GM21423 (cell line): ENCODE data around the gene TLCD5.

Experiments
- ATAC-seq: cut with Tn5 transposase; IDR thresholded peaks from one replicate; pipeline ENCODE4 v1.9.1; 2021; ENCODE audit warnings: mild to moderate bottlenecking, moderate library complexity; ENCODE audit not compliant: unreplicated experiment

The TLCD5 gene

DNA sequence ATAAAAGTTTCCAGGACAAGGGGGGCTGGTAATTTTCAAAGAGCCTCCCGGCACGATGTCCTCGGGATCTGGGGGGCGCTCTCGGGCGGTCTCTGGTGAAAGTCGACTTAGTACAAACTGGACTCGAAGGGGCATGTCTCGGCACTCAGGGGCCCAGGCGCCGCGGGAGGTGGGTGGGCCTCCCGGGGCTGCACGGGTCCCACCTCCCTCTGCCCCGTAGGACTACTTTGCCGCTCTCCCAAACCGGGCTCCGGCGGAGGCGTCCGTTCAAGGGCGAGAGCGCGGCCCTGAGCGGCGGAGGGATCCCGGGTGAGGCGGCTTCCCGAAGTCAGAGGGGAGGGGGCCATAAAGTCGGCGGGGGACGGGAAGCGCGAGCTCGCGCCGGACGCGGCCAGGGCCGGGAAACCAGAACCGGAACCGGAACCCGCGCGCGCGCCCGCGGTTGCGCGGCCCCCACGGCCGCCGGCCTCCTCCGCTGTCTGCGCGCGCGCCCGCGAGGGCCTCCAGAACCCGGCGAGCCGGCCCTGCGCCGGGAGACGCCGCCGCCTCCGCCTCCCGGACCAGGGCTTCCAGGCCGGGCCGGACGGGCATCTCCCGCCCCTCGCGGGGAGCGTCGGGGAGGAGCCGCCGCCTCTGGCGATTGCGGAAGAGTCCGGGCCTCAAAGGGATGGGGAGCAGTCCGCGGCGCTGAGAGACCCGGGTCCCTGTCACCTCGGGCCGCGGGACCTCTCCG, 11.0 kb downstream of the TLCD5 start, which contains the start of gene ARHGEF12:
Gene ARHGEF12 (plus strand): TSS at position 506 of the 733 bp plus-strand sequence. CDS start 831 bp downstream, outside the sequence.
- peak; percentile 54 for ATAC-seq

DNA sequence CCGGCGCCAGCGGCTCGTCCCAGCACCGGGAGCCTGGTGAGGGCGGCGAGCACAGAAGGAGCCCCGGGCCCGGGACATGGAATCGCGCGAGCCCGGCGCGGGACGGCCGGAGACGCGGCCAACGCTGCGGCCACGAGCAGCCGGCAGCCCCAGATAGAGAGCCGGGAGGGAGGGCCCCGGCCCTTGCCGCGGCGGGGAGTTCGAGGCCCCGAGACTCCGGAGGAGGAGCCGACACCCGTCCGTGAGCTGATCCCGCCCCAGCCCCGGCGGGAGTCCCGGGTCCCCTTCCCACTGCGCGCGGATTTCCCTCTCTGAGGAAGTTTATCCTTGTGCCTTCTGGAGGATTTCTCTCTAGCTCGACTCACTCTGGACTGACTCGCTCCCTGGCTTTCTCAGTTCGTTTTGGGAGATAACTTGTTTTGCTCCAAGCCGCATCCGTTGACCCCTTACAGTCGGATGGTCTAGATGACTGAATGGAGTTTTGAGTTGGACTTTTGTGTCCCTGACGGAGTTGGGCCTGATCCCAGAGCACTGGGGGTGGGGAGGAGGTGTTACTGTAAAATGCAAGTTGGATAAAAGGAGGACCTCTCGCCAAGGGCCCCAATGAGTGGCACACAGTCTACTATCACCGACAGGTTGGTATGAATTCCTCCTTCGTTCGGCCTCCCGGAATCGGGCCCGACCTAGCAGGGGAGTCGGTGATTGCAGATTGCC, 11.7 kb downstream of the TLCD5 start:
- ATAC-seq, result peak; percentile 34

DNA sequence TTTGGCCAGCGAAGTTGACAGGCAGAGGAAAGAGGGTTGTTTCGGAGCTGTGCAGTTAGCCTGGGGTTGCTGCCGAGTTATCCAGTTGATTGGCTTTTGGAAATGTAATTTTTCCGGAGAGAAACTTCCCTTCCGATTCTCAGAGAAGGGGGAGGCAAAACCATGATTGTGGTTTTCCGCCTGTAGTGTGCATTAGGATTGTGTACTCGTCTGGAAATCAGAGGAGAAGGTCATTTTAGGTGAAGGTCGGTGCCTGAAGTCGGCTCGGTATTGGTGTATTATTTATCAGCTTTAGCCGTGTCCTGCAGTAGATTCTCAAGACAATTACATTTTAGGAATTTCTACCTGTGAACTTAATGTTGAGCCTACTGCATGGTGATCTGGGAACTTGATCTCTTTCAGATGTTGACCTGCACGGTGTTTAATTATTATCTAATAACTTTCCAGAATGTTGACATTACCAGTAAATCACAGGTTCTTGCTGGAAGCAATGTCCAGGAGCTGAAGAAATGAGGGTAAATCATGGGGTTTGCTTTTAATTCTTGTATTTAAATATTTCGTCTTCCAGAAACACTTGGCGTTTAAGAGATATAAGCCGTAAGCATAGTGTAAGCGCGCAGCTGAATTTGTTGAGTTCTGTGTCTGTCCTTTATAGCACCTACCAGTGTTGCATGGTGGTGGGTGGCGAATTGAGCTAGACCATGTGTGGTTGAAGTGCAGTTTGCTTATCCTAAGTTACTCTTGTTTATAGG, 12.4 kb downstream of the TLCD5 start:
- no peak for ATAC-seq

DNA sequence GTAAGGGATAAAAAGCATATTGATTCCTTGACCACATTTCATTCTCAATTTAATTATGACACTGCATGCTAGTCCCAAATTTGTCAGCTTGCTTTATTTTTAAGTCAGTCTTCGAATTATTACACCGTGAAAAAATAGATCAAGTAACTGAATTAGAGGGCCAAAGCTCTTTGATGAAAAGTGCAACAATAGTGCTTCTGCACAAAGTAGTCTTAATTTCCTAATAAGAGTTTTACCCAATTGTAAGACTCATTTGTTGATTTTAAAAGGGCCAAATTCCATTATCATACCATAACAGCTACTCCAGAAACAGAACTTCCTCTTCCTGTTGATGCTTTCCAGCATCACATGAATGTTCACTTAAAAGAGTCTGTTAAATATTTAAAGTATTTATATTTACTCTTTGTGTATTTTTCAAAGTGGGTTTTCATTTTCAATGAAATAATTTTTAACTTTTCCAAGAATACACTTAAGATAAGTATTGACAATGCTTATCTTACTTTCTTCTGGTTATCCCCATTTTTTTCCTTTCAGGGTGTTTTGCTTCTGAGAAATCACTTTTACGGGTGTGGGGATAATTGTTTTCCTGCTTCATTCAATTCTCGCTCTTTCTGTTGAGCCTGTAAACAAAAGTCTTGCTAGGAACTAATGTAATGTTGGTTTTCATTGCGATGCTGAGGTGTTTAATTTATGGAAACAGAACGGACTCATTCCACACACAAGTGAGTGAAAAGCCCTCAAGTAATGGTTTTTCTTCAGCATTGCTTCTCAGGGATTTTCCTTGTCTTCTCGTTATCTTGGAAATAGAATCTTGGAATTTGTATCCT, 13.2 kb downstream of the TLCD5 start:
- no peak for ATAC-seq

DNA sequence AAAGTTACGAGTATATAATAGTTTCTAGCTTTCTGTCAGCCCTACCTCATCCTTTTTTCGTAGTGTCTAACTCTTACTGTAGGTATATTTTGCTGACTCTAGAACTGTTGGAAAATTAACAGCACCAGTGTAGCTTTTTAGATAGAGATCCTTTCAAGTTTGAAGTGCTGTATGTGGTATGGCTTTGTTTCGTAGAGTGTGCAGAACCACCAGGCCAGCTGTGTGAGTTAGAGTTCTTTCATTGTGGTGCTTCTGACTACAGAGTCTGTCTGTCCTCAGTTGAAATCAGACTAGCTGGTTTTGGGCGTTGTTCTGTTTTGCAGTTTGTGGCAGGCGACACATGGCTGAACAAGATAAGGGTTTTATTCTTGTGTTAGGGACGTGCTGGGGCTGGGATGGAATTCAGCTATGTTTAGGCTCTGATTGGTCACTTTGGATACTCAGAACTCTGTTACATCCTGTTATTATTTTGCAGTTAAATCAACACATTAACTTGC, 14.3 kb downstream of the TLCD5 start:
- ATAC-seq, result no peak

DNA sequence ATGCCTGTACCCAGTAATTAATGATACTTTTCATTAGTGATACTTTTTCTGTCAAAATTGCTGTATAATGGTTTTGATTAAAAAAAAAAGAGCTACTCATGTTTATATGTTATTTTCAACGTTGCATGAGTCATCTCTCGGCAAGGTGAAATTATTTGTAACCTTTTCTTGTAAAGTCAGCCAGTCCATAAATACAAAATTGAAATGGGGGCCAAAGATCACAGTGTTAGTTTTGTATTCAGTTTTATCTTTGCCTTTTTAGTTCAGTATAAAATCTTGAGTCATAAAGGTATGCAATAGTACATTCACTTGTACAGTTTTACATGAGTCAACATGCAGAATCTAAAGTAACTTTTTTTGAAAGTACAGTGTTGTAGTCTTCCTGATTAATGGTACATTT, 15.4 kb downstream of the TLCD5 start:
- no peak for ATAC-seq

DNA sequence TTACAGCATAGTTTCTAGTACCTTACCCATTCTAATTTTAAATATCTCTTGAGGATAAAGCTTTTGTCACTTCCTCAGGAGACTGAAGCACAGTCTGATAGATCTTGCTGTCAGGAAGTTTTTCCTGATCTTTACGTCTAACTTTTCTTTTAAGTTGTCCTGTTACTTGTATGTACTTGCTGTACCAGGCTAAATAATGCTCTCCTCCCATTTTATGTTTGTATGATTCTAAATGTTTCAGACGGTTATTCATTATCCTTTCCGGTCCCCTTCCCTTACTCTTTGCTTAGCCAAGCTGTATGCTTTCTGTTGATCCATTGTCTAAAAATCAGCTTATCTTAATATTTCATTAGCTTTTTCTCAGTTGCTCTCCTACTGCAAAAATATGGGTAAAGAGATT, 17.1 kb downstream of the TLCD5 start:
- ATAC-seq, result no peak

DNA sequence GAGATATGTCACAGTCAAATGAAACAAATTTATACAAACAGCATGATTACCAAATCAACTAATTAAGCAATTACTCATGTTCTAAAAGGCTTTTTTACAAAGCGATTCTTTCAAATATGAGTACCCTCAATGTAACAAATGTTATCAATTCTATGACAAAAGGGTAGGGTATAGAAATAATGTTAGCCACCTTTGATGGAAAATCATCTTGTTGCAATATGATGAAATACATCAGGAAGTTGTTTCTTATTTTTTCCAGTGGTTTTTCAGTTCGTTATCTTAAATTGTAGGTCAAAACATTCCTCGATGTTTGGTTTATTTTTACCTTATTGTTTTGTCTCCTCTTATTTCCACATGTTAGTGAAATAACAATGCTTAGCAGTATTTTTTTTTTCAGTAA, 17.6 kb downstream of the TLCD5 start:
- ATAC-seq, result no peak

DNA sequence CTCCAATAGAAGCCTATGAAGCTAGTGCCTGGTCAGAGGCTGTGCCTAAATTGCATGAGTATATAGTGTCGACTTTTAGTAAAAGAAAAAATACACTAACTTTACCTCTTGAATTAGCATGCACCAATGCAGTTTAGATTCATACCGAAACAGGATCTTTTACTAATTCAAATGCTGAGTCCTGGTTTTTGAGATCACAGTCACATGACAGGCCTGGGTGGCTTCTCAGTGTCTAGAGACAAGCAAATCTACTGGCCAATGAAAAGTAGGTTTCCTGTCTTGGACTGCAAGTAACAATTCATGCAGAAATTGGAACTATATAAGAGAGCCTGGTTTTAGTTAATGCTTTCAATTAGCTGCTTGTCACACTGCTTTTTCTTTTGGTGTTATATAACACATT, 18.3 kb downstream of the TLCD5 start:
- peak; percentile 43 for ATAC-seq

DNA sequence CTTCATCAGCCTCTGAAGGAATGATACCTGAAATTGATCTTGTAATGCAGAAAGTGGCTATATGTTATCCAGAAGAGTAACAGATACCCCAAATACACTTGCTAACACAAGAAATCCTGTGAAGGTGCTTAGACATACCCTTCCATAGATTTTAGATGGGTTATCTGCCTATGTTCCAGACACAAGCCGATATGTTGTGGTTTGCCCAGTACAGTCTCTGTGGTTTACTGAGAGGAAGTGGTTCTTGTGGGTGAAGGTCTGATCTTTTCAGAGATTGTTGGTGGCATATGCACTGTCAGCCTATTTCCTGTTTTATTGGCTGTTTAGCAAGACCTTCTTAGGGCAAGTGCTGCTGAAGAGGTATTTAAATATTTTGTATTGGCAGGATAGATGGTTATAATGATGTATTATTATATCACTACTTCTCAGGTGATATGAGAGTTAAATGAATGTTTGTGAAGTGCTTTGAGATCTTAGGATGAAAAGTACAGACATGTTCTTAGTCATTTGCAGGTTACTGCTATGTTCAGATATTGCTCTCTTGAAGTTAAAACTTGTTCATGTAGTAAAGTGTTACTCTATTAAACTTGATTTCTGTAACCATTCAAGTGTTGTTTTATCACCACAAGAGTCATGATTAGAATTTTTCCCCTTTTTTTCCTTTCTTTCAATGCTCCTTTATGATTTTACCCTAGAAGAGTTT, 19.4 kb downstream of the TLCD5 start:
- peak; percentile 83 for ATAC-seq

DNA sequence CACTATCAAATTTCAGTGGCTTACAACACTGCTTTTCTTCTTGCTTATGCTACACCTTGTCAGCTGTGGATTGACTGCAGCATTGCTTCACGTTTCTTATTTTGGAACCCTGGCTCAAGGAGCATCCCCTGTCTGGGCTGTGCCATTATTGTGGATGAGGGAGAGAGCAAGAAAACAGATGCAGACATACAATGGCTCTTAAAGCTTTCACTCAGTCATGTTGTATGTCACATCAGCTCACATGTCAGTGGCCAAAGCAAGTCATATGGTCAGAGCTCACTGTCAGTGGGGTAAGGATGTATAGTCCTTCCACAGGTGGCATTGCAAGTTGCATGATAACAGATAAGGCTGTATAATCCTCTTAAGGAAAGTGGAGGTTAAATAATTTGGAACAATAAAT, 21.1 kb downstream of the TLCD5 start:
- no peak for ATAC-seq

DNA sequence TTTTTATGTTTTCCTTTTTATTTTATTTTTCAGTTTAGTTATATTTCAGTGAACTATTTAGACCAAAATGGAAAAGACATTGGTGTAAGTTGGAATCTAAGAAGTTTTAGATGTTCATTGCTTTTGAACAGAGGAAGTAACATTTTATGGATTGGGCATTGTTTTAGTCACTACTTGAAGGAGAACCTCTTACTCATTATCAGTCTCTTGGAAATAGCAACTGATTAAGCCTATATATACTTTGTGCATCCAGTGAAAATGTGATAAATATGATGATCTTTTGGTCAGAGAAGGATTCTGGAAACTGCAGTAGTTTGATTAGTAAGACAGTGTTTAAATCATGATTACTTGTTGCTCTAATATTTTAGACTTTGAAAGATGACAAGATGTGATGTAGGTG, 25.5 kb downstream of the TLCD5 start:
- ATAC-seq, result no peak

DNA sequence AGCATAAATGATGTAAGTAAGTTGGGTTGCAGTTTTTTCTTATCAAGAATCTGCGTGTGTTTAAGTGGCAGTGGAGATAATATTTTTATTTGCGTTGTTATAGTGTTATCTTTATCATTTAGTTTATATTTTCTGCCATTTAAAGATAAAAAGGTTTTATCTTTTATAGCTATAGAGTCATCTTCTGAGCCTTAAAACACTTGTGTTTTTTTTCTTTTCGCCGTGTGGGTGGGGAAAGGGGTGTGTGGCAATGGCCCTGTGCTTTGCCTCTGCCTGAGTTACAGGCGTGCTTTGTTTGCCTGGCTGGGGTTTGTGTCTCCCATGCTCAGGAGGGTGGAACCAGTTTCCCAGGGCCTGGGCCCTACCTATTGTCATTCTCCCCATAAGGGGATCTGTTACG, 27.3 kb downstream of the TLCD5 start:
- ATAC-seq, result no peak

DNA sequence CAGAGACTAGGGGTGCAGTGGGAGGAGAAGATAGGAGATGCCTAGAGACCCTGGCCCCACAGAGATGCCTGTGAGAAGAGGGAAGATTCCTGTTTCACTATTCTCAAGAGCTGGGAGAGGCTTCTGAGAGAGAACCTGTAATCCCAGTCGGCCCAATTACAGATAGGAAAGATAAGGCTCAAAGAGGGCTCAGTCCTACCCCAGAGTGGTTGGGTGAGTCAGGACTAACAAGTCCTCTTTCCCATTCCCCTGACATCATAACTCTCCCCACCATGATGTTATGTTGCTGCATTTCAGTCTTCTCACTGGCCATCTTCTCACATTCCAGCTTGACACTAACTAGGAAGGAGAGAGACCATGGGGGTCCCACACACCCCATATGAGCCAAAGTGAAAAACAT, 29.0 kb downstream of the TLCD5 start:
- ATAC-seq, result no peak

DNA sequence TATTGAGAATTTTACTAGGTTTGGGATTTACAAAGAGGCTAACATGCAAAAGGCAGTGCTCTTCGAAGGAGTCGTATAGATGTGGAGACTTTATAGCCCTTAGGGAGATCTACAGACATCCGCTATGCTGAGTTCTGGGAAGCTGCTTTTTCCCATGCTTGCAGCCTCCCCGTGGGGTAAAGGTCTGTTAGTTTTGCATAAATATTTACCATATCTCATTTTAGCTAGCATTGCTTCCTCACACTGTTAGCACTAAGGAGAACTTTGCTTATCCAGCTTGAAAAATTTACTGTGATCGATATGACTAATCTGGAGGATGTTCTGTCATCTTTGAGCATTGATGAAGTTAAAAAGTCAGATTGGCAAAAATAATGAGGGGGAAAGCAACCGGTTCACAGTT, 29.7 kb downstream of the TLCD5 start:
- ATAC-seq, result no peak

DNA sequence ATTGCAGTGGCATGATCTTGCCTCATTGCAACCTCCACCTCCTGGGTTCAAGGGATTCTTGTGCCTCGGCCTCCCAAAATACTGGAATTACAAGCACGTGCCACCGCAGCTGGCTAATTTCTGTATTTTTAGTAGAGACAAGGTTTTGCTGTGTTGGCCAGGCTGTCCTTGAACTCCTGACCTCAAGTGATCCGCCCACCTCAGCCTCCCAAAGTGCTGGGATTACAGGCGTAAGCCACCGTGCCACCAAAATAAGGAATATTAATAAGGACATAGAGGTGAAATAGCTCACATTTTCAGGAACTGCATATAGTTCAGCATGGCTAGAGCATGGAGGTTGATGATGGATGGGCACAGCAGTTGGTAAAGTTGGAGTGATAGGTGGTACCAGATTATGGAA, 32.5 kb downstream of the TLCD5 start:
- no peak for ATAC-seq

DNA sequence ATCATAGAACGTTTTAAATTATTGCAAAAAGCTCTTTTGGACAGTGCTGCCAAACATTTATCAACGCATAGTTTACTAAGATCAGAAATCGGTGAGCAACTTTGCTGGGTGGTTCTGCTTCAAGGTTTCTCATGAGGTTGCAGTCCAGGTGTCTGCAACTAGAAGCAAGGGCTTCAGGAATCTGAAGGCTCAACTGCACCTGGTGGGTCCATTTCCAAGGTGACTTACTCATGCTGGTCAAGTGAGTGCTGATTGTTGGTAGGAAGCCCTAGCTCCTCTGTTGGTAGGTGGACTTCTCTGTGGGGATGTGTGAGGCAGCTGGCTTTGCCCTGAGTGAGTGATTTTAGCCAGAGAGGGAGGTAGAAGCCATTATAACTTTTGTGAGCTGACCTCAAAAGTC, 33.6 kb downstream of the TLCD5 start:
- no peak for ATAC-seq

DNA sequence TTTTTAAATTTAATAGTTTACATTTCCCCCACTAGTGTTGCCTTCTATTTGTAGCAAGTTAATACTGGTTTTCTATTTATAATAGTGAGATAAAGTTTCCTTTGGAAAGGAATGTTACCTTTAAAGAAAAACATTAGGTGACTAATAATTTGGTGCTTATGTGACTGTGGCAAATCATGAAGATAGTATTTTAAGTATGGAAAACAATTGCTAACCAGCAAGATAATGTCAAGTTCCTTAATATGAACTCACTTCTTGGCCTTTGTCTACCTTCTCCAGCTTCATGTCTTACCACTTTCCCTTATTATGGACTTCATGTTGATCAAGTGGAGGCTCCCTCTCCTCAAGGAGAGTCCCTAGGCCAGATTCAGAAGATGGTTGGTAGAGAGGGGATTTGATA, 38.3 kb downstream of the TLCD5 start:
- ATAC-seq, result no peak

DNA sequence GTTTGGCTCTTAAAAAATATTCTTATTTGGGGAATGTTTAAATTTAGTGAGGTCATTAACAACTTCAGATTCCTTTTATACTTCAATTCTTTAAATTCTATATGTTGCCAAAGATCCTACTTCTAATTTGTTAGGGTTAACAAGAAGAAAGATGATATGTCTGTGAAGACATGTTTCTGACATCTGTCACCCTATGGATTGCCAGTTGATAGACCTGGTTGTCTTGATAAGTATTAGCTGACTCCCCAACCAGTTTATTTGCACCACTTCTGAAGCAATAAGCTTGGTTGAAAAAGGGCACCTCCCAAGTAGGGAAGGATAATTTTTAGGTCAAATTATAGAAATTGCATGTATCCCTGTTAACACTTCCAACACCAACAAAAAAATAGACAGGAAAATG, 40.4 kb downstream of the TLCD5 start:
- ATAC-seq, result no peak

DNA sequence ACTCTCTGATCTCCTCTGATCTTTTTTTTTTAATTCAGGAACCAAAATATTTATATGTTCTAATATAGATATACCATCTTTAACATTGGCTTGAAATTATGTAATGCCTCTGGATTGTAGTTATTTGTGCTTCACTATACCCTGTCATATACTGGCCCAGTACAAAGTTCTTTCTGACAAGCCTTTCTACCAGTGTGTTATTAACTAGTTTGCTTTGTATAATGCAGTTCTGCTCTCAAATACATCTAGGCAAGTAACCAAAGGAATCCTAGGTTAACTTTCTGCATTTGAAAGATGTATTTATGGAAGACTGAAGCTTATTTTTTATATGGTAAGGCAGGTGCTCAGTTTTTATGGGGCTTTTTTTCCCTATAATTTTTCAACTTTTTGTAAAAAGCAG, 47.2 kb downstream of the TLCD5 start:
- ATAC-seq, result no peak
